Astrocyte (in vitro differentiated cells and primary cell): ENCODE results near the gene EGFR.

Experiments
- EZH2 ChIP-seq: IDR thresholded peaks from 2 replicates; pipeline ENCODE4 v1.6.1; 2012; ENCODE audit warnings: mild to moderate bottlenecking, low read length, inconsistent platforms; ENCODE audit not compliant: insufficient read depth
- TF ChIP-seq, protein P1 (sequence below): IDR thresholded peaks from 2 replicates; pipeline ENCODE4 v1.5.1; 2011; ENCODE audit warnings: low read depth, mild to moderate bottlenecking, inconsistent platforms, low read length, moderate library complexity; ENCODE audit not compliant: insufficient read depth

DNA sequence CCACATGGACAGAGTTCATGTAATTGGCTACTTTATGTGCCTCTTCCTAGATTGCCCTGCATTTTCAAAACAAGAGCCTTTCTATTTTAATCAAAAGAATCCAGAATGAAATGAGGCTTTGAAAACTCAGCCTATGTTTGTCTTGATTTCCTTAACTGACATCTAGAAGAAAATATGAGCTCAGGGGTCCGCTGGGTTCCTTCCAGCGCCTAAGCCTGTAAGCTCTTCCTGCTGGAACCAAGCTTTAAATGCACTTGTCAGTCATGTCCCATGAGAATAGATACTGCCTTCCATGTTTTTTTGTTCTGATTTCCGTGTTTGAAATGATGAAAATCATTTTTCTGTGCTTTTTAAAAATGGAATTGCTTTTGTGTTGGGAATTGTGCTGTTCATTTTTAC, 74.2 kb downstream of the EGFR start:
- TF ChIP-seq, protein P1, sequence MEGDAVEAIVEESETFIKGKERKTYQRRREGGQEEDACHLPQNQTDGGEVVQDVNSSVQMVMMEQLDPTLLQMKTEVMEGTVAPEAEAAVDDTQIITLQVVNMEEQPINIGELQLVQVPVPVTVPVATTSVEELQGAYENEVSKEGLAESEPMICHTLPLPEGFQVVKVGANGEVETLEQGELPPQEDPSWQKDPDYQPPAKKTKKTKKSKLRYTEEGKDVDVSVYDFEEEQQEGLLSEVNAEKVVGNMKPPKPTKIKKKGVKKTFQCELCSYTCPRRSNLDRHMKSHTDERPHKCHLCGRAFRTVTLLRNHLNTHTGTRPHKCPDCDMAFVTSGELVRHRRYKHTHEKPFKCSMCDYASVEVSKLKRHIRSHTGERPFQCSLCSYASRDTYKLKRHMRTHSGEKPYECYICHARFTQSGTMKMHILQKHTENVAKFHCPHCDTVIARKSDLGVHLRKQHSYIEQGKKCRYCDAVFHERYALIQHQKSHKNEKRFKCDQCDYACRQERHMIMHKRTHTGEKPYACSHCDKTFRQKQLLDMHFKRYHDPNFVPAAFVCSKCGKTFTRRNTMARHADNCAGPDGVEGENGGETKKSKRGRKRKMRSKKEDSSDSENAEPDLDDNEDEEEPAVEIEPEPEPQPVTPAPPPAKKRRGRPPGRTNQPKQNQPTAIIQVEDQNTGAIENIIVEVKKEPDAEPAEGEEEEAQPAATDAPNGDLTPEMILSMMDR, result no peak
- no peak for TF ChIP-seq EZH2
